NCI-H524 (cell line): ENCODE results near the gene TCEA2.

Experiments used
- DNase-seq, 2 experiments: peaks; one replicate each; lab custom pipeline; 2025; lab: John Stamatoyannopoulos, UW

TCEA2 gene

DNA sequence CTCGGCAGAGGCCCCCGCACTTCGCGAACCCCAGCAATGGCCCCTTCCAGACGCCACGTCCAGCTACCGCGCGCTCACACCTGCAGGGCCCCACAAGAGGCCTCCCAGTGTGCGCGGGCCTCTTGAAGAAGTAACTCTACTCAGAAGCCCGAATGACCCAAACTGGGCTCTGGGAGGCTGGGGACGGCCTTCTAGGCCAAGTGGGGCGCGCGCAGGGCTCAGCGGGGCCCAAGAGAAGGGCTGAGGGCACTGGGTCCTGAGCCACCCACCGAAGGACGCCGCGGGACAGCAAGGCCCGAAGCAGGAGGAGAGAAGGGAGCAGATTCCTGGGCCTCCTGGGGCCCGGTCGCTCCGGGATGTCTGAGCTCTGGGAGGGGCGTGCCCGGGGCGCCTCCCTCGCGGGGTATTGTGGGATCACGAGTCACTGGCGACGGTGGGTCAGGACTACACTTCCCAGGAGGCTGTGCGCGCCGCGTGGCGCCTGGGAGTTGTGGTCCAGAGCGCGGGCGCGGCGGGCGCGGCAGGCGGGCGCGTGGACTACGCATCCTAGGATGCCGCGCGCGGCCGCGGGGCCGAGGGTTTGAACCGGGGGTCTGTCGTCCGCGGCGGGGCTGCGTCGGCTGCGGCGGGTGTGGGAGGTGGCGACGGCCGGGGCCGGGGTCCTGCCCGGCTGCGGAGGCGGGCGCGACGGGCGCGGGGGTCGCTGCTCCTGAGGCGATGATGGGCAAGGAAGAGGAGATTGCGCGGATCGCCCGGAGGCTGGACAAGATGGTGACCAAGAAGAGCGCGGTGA, at the start of gene TCEA2:
Gene TCEA2, plus strand, starts transcription at position 603 of the 793 bp plus-strand sequence. Its CDS starts 115 bp downstream, at position 718.
- DNase-seq: peak; percentile 87 to 95

DNA sequence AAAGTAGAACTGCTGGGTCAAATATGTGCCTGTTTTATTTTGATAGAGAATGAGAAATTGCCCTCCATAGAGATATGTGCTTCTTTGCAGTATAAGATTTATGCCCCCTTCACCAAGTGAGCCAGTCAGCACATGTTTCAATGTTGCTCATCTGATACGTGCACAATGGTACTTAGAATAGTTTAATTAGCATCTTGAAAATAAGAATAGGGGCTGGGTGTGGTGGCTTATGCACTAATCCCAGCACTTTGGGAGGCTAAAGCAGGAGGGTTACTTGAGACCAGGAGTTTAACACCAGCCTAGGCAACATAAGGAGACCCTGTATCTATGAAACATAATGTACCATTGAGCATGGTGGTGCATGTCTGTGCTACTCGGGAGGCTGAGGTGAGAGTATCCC, 47.4 kb upstream of the TCEA2 start:
- peak in 1 of 2 experiments; percentile 20 for DNase-seq

DNA sequence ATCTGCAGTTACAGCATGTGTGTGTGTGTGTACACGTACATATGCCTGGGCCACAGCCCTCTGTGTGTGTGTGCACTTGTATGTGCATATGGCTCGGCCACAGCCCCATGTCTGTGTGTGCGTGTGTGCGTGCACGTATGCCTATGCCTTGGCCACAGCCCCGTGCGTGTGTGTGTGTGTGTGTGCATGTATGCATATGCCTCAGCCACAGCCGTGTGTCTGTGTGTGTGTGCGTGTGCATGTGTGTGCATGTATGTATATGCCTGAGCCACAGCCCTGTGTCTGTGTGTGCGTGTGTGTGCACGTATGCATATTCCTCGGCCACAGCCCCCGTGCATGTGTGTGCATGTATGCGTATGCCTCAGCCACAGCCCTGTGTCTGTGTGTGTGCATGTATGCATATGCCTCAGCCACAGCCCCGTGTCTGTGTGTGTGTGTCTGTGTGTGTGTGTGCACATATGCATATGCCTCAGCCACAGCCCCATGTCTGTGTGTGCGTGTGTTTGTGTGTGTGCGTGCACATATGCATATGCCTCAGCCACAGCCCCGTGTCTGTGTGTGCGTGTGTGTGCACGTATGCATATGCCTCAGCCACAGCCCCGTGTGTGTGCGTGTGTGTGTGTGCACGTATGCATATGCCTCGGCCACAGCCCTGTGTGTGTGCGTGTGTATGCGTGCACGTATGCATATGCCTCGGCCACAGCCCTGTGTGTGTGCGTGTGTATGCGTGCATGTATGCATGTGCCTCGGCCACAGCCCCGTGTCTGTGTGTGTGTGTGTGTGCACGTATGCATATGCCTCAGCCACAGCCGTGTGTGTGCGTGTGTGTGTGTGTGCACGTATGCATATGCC, 41.6 kb upstream of the TCEA2 start:
- DNase-seq: no peak

DNA sequence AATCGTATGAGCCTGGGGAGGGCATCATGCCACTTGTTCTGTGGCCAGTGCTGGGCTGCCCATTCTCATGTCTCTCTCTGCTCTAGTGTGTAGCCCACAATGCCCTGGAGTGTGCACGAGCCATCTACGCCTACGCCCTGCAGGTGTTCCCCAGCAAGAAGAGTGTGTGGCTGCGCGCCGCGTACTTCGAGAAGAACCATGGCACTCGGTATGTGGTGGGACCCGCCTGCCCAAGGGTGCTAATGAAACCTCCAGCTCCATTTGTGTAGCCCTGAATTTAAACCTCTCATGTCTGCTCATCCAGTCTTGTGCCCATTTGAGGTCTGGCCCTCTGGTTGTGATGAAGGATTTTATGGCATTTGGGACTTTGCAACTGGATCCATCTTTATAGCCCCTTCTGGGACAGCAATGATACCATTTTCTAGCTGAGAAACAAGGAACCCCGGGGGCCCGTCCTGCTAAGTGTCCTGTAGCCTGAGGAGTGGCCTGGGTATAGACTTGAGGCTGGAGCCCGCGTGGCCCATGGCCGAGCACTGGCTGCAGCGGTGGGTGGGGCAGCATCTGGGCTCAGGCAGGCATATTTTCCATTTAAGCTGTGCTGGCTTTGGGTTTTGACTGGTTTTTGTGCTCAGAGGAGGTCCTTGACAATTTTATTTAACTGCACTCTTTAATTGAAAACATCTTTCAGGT, 40.2 kb upstream of the TCEA2 start:
- DNase-seq: no peak

DNA sequence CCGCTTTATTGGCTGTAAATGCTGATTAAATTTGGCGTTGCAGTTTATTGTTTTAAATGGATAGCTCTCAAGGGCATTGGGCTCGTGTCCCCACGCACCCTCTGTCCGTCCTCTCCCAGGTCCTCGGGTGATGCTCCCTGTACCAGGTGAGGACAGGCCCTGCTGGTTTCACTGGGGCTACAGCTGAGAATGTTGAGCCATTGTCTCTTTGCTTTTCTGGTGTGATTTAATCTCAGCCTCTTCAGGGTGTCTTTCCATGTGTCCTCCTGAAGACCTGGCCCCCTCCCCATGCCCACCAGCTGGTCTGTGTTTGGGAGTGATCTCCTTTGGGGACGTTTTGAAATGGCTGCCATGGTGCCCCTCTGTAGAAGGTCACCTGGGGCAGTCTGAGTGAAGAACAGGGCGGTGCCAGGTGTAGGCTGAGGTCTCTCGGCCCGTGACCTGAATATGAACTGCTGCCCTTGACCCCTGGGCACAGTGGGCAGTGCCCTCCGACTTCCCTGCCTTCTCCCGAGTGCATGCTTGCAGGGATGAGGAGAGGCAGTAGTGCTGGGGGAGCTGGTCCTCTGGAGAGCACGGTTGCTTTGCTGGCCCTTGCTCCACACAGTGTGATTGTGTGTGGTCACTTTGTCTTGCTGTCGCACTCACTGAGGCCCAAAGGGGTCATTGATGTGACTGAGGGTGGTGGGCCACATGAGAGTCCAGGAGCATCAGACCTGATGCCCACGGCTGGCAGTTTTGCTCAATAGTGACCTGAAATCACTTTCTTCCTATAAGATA, 39.4 kb upstream of the TCEA2 start:
- no peak for DNase-seq

DNA sequence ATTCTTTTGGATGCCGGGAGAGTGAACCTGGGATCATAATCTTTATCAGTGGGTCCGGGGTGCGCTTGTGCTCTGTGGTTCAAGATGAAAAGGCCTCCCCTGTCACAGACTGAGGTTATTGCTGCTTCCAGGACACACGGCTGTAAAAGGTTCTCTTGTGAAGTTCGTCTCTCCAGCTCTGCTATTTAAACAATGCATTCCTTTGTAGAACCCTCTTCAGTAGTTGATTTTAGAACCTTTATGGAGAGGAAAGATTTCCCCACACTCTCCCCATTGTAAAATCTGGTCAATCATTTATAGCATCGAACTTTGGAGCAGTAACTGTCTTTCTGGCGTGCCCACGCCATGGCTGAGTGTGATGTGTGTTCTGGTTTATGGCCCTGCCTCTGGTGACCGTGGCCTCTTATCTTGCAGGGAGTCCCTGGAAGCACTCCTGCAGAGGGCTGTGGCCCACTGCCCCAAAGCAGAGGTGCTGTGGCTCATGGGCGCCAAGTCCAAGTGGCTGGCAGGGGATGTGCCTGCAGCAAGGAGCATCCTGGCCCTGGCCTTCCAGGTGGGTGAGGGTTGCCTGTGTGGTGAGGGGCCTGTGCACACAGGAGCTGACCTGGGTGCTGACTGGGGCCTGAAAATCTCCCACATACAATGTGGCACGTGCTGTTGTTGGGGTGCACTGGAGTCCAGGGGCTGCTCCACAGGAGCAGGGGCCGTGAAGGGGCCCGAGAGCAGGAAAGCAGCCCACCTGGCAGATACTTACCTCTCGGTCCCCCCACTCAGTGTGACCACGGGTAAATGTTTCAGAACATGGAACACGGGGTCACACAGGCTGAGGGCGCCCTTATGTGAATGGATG, 38.6 kb upstream of the TCEA2 start:
- no peak for DNase-seq

DNA sequence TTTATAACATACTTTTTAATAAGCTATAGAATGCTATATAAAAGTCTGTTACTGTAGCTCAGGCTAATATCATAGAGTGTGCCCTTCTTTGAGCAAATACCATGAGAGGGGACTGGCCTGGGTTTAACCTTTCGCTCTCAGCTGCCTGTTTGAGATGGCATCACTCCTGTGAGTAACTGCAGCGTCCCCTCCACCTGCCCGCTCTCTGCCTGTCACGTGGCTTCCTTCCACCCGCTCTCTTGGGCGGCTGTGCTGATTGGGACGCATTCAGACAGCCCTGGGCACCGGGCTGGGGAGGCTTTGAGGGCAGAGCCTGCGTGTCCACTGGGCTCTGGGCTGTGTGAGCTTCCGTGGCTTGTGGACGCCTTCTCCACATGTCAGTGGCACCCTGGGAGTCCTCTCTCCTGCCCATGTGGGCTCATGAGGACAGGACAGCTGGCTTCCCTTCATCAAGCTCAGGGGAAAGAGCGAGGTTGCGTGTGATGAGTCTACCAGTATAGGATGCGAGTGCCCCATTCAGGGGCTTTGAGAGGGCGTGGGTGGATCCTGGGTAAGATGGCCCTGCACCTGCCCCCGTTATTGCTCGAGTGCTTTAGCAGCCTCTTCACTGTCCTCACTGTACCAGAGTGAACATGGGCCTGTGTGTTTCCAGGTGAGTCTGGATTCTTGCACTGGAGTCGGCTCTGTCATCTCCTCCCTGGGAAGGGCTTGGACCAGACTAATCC, 37.7 kb upstream of the TCEA2 start:
- DNase-seq: no peak

DNA sequence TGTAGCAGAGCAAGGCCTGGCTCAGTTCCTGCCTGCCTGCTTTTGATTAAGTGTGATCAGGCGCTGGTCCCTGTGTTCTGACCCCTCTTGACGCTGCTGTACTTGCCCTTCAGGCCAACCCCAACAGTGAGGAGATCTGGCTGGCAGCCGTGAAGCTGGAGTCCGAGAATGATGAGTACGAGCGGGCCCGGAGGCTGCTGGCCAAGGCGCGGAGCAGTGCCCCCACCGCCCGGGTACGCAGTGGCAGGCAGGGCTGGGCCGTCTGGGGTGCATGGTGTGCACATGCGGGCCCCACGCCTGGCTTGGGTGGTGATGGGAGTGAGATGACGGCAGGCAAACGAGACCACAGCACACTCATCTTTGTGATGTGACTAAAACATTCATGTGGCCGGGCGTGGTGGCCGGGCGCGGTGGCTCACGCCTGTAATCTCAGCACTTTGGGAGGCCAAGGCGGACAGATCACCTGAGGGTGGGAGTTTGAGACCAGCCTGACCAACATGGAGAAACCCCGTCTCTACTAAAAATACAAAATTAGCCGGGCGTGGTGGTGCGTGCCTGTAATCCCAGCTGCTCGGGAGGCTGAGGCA, 37.1 kb upstream of the TCEA2 start:
- DNase-seq: no peak

DNA sequence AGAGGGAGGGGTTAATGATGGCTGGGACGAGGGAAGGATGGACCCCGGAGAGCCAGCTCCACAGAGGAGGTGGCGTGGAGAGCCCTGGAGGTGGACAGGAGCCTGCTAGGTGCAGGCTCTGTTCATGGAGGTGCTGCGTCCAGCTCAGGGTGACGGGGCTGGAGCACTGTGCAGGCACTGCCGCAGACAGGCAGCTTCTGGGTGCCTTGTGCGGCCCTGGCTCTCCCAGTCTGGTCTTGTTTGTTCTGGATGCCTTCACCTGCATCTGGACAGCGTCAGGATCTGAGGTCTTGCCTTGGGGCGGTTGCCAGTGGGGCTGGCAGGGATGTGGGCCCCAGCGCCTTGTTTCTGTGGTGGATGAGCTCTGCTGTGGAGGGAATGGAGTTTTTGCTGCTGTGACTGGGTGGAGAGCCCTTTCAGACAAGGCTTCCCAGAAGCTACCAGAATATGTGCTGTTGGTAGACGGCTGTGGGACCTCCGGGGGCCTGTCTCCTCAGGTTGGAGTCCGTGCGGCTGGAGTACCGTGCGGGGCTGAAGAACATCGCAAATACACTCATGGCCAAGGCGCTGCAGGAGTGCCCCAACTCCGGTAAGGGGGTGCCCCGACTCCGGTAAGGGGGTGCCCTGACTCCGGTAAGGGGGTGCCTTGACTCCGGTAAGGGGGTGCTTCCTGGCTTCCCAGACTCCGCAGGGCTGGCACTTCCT, 34.9 kb upstream of the TCEA2 start:
- no peak for DNase-seq

DNA sequence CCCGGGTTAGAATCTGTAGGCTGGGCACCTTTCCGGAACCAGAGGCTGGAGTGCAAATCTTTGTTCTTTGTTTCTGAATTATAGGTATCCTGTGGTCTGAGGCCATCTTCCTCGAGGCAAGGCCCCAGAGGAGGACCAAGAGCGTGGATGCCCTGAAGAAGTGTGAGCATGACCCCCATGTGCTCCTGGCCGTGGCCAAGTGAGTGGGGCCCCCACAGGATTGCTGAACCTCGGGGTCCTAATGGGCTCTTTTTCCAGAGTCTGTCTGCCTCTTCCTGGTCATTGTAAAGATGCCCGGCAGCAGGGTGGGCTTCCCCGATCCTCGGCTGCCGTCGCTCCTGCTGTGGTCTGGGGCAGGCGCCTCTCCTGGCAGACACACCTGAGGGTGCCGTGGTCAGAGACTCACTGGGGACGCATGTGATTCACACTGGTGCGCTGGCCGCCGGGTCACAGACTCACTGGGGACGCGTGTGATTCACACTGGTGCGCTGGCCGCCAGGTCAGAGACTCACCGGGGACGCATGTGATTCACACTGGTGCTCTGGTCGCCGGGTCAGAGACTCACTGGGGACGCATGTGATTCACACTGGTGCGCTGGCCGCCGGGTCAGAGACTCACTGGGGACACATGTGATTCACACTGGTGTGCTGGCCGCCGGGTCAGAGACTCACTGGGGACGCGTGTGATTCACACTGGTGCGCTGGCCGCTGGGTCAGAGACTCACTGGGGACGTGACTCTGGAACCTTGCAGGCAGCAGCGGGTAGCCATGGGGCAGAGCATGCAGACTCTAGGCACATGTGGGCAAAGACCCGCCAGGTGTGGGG, 33.5 kb upstream of the TCEA2 start:
- DNase-seq: no peak

DNA sequence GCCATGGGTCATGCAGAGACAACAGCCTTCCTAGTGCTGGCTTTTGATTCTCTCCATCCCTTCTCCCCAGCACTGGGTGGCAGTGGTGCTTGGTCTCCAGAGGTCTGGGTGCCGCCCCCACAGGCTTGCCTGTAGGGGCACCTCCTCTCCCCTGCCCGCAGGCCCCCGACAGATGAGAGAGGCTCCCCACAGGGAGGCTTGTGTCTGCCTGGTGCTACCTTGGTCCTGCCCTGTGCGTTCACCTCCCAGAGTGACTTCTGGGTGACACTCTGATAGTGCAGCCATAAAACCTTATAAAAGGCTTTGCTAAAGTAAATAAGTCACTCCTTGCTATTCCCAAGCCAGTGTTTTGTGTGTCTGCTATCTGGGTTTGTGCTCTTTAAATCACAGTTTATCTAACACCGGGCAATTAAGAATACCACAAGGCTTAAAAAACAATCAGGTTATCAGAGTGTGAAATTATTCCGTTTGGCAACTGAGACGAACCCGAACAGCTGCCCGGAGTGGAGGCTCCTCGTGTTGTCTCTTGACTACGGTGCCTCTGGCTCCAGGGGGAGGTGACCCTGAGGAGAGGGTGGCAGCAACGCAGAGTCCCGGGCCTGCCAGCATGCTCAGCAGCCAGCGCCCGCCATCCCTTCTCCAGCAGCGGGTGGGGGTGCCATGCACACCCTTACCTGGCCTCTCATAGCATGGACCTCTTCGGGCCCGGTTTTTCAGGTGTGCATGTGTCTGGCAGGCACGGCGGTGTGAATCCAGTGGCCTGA, 32.4 kb upstream of the TCEA2 start:
- no peak for DNase-seq

DNA sequence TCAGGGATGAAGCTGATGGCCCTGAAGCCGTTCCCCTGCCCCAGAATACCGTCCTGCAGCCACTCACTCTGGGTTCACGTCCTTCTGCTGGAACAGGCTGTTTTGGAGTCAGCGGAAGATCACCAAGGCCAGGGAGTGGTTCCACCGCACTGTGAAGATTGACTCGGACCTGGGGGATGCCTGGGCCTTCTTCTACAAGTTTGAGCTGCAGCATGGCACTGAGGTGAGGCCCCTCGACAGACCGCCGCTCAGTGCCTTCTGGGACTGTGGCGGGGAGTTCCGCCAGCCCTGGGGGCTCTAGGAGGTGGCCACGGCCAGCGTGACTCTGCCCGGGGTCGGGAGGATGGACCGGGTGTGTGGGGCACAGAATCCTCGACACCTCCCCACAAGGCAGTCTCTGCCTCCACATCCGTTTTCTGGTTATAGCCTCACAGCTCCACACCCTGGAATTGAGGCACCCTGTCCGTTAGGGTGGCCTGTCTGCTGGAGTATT, 31.1 kb upstream of the TCEA2 start:
- no peak for DNase-seq

DNA sequence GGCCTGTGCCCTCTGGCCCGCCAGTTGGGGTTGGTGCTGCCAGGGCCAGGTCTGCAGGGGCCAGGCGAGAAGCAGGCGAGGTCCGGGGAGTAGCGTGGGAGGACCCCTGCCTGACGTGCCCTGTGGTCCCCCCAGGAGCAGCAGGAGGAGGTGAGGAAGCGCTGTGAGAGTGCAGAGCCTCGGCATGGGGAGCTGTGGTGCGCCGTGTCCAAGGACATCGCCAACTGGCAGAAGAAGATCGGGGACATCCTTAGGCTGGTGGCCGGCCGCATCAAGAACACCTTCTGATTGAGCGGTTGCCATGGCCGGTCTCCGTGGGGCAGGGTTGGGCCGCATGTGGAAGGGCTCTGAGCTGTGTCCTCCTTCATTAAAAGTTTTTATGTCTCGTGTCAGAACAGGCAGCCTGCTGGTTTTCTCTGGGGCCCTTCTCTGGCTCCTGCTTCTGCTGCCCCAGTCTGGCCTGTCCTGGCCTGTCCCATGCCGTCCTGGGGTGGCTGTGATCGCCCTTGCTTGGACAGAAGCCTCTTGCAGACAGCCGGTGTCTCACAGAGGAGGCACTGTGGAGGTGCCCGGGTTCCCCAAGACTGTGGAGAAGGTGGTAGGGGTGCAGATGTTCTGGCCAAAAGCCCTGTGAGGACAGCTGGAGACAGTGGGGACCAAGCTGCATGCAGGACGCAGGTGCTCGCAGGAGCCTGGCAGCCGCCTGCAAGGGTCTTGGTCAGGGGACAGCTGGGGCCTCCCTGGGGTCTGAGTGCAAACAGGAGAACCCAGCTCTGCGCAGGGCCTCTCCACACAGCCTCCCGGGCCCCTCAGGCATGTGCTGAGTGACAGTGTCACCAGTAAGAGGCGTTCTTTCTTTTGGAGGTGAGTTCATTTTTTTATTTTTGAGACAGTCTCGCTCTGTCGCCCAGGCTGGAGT, 30.0 kb upstream of the TCEA2 start:
- DNase-seq: no peak

DNA sequence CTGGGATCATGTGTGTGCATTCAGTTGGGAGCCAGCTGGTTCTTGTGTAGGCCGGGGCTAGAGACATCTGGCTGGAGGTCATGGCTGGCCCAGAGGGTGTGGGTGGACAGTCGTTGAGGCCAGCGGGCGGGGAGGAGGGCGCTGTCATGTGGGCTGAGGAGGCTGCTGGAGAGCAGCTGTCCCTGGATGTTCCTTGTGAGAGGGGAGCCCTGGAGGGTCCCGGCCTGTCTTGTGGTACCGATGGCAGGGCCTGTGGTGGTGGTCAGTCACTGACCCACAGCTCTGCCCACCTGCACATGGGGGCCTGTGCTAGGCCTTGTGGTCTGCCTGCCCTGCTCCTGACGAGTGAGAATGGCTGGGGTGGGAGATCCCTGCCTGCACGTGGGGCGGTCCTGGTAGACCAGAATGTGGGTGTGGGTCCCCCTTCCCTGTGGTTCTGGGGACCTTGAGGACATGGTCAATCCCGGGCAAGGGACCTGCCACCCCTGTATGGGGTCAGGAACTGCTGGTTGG, 29.0 kb upstream of the TCEA2 start:
- no peak for DNase-seq

DNA sequence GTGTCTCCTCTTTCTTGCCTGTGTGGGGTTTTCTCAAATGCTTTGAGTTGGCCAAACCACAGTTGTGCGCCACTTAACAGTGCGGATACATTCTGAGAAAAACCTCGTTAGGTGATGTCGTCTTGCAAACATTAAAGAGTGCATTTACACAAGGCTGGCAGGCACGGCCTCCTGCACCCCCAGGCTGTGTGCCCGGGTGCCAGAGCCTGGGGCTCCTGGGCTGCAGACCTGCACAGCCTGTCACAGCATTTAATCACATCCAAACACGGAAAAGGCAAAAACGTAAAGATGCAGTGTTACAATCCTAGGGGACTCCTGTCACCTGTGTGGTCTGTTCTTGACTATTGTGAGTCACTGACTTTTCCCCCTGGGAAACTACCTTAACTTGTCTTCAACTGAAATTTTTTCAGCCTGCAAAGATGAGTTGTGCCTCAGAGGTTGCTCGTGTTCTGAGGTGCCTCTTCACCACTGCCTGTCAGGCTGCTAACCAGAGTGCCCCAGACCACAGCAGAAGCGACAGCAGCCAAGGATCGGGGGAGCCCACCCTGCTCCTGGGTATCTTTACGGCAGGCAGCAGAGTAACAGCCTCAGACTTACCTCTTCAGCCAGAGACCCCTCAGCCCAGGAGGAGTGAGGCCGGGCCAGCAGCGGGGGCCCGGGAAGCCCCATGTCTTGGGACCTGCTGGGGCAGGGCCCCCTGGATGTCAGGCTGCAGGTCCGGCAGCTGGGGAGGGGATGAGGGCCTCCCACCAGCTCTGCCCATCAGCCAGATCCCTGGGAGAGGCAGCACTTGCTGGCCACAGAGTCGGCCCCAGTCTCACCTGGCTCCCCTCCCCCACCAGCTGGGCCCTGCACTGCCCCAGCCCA, 27.7 kb upstream of the TCEA2 start:
- no peak for DNase-seq
